Measurements from ENCODE around the gene KLHL15. TPM values are rescaled to one million over a fixed set of nuclear protein-coding genes. Genes with fewer than 3 reads are reported as not detected.

The KLHL15 gene
- polyA plus RNA-seq, 1 of the 3 experiments (the other 2 are of a cell fraction): 2.4 TPM

GRCh38 chrX:24023544-24023943, 3.4 kb downstream of the KLHL15 start:
- Histone ChIP-seq H2AFZ (ENCODE audit: low read depth) (no peak overlapping the region), H3F3A (replicated peaks; ENCODE audit: insufficient read depth) (peaks cover 10% of the 10 kb centered on the region), H3K79me2 (ENCODE audit: insufficient read depth) (peaks cover 64% of the 10 kb centered on the region), H3K27ac (ENCODE audit: low read depth in 2 of 2, low read length in 1 of 2) (peak overlapping the region in 1 of 2 experiments; percentile 84; a peak in 2 of 4 replicates), H3K4me1 (ENCODE audit: control insufficient read depth in 1 of 2, insufficient read depth in 2 of 2, low read depth in 1 of 2, low read length in 1 of 2) (no peaks in the 10 kb centered on the region; a peak in 1 of 4 replicates), H3K27me3 (ENCODE audit: insufficient read depth) (no peaks in the 10 kb centered on the region; the same call in 1 of the 2 replicates), H3K9me3 (no peaks in the 10 kb centered on the region), H3K9ac (peak overlapping the region; percentile 88), H3K36me3 (replicated peaks in 1 of 2; ENCODE audit: control insufficient read depth in 1 of 2, insufficient read depth in 2 of 2, low read length in 1 of 2) (no peaks in the 10 kb centered on the region), H3K9me2 (no peaks in the 10 kb centered on the region), H3K4me2 (peak overlapping the region; percentile 70), H4K20me1 (ENCODE audit: insufficient read depth) (no peaks in the 10 kb centered on the region), H3K4me3 (ENCODE audit: low read depth in 2 of 2, low read length in 1 of 2) (peak overlapping the region; percentile 63 to 76)
- CTCF ChIA-PET: interaction anchor here (1.0 kb wide), 1 partner anchor 11 kb away, joined by 4 read pairs; no protein-coding TSS in a partner anchor
- POLR2A ChIA-PET: no interaction called here
- no peak for DNase-seq
- no peak for TF ChIP-seq POLR2AphosphoS5 (IDR thresholded peaks at IDR 0.05; ENCODE audit: low read depth, low read length)
- TF ChIP-seq TCF12 (IDR thresholded peaks at IDR 0.05): no peak
- TF ChIP-seq IRF3 (IDR thresholded peaks at IDR 0.05; ENCODE audit: low read depth, low read length): no peak
- no peak for TF ChIP-seq RFX5 (IDR thresholded peaks at IDR 0.05; ENCODE audit: low read length)
- TF ChIP-seq REST (IDR thresholded peaks at IDR 0.05; ENCODE audit: low read depth, low read length): no peak
- TF ChIP-seq SMC3 (IDR thresholded peaks at IDR 0.05; ENCODE audit: low read depth, low read length): no peak
- no peak for TF ChIP-seq TEAD4 (IDR thresholded peaks at IDR 0.05; ENCODE audit: borderline replicate concordance, insufficient read depth)
- no peak for TF ChIP-seq FOSL2 (IDR thresholded peaks at IDR 0.05; ENCODE audit: borderline replicate concordance, low read depth)
- no peak for TF ChIP-seq EZH2phosphoT487 (IDR thresholded peaks at IDR 0.05; ENCODE audit: borderline replicate concordance, low read depth)
- no peak for TF ChIP-seq RCOR1 (IDR thresholded peaks at IDR 0.05; ENCODE audit: low read length)
- TF ChIP-seq PBX3 (IDR thresholded peaks at IDR 0.05): no peak
- TF ChIP-seq CHD2 (IDR thresholded peaks at IDR 0.05; ENCODE audit: low read length, partially characterized antibody): no peak
- WGBS (ENCODE audit: low lambda C conversion rate): 4% methylated on average over 1 of the region's 1 CpG
